GM10266 (cell line): ENCODE data around the gene KRTAP25-1.

Experiments
- DNase-seq: peaks from one replicate; pipeline ENCODE4 v3.0.0; 2012; ENCODE audit errors: extremely low spot score
- CTCF ChIP-seq: IDR thresholded peaks from 2 replicates; pipeline ENCODE4 v1.5.1; 2012; ENCODE audit warnings: mild to moderate bottlenecking, low read depth; ENCODE audit not compliant: control insufficient read depth, insufficient read depth; ENCODE audit errors: missing control alignments

KRTAP25-1 gene

GRCh38 chr21:30271611-30272010 lies 17.7 kb downstream of the KRTAP25-1 start:
- no peak for TF ChIP-seq CTCF
- no peak for DNase-seq

GRCh38 chr21:30271156-30271555 lies 18.2 kb downstream of the KRTAP25-1 start:
- no peak for TF ChIP-seq CTCF
- DNase-seq, result no peak

- TF ChIP-seq CTCF, result no peak
- DNase-seq, result no peak
Measured at GRCh38 chr21:30269803-30270530, 19.3 kb downstream of the KRTAP25-1 start.

- no peak for DNase-seq
- no peak for TF ChIP-seq CTCF
Measured at GRCh38 chr21:30268608-30269197, 20.6 kb downstream of the KRTAP25-1 start.

GRCh38 chr21:30257773-30258172 lies 31.5 kb downstream of the KRTAP25-1 start:
- no peak for TF ChIP-seq CTCF
- no peak for DNase-seq

GRCh38 chr21:30256100-30256499 lies 33.2 kb downstream of the KRTAP25-1 start:
- no peak for TF ChIP-seq CTCF
- DNase-seq, result no peak

GRCh38 chr21:30255679-30256078 lies 33.6 kb downstream of the KRTAP25-1 start:
- DNase-seq, result no peak
- no peak for TF ChIP-seq CTCF
